Mammary epithelial cell (primary cell): ENCODE measurements around the gene SUMF1.

Experiments
- CTCF ChIP-seq, 2 donors: IDR thresholded peaks in 1 of 2; conservative IDR thresholded peaks in 1 of 2; 2 replicates each; pipeline ENCODE4 v1.5.1; 2011 to 2012; ENCODE audit warnings: inconsistent platforms in 2 of 2, low read length in 2 of 2, mild to moderate bottlenecking in 2 of 2, control low read depth in 1 of 2, low read depth in 1 of 2; ENCODE audit not compliant: insufficient read depth in 1 of 2; ENCODE audit errors: extremely low read depth in 1 of 2
- EZH2 ChIP-seq: IDR thresholded peaks from 2 replicates; pipeline ENCODE4 v1.6.1; 2012; ENCODE audit warnings: low read length, inconsistent platforms, borderline replicate concordance

GRCh38 chr3:4394048-4394447 lies 73.0 kb downstream of the SUMF1 start:
- TF ChIP-seq CTCF (conservative IDR thresholded peaks at IDR 0.05 in 1 of 2, IDR thresholded peaks at IDR 0.05 in 1 of 2; ENCODE audit: extremely low read depth in 1 of 2, insufficient read depth in 1 of 2, low read depth in 1 of 2, low read length in 2 of 2) (no peak), EZH2 (no peak)
